GM19193 (cell line): Measurements from ENCODE around the gene TDRD9.

Experiments used
- POLR2A ChIP-seq: IDR thresholded peaks from 4 replicates; pipeline ENCODE4 v1.6.1; 2011; ENCODE audit not compliant: insufficient read depth, insufficient read length; ENCODE audit errors: extremely low read depth

Gene TDRD9, protein sequence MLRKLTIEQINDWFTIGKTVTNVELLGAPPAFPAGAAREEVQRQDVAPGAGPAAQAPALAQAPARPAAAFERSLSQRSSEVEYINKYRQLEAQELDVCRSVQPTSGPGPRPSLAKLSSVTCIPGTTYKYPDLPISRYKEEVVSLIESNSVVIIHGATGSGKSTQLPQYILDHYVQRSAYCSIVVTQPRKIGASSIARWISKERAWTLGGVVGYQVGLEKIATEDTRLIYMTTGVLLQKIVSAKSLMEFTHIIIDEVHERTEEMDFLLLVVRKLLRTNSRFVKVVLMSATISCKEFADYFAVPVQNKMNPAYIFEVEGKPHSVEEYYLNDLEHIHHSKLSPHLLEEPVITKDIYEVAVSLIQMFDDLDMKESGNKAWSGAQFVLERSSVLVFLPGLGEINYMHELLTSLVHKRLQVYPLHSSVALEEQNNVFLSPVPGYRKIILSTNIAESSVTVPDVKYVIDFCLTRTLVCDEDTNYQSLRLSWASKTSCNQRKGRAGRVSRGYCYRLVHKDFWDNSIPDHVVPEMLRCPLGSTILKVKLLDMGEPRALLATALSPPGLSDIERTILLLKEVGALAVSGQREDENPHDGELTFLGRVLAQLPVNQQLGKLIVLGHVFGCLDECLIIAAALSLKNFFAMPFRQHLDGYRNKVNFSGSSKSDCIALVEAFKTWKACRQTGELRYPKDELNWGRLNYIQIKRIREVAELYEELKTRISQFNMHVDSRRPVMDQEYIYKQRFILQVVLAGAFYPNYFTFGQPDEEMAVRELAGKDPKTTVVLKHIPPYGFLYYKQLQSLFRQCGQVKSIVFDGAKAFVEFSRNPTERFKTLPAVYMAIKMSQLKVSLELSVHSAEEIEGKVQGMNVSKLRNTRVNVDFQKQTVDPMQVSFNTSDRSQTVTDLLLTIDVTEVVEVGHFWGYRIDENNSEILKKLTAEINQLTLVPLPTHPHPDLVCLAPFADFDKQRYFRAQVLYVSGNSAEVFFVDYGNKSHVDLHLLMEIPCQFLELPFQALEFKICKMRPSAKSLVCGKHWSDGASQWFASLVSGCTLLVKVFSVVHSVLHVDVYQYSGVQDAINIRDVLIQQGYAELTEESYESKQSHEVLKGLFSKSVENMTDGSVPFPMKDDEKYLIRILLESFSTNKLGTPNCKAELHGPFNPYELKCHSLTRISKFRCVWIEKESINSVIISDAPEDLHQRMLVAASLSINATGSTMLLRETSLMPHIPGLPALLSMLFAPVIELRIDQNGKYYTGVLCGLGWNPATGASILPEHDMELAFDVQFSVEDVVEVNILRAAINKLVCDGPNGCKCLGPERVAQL (N-terminal part only)

GRCh38 chr14:103928011-103928890, at the start of gene TDRD9:
Gene TDRD9 (plus strand): TSS chr14:103928456. CDS start chr14:103928510, 54 bp downstream.
- TF ChIP-seq POLR2A: no peak

DNA sequence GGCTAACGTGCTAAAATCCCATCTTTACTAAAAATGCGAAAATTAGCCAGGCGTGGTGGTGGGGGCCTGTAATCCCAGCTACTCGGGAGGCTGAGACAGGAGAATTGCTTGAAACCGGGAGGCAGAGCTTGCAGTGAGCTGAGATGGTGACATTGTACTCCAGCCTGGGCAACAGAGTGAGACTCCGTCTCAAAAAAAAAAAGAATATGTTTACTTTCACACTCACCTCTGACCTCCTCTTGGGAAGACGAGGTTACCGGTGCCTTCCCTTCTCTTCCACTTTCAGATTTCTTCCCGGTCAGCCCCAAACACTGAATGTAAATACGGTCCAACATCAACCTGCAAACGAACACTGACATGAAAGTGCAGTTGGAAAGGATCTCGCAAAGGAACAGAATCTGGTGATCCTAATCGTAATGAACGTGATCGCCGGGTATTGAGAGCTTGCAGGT, 49.1 kb upstream of the TDRD9 start:
- no peak for TF ChIP-seq POLR2A

GRCh38 chr14:103879570-103880347, 48.5 kb upstream of the TDRD9 start:
- no peak for TF ChIP-seq POLR2A

GRCh38 chr14:103880348-103881267, 47.6 kb upstream of the TDRD9 start:
- TF ChIP-seq POLR2A: no peak

DNA sequence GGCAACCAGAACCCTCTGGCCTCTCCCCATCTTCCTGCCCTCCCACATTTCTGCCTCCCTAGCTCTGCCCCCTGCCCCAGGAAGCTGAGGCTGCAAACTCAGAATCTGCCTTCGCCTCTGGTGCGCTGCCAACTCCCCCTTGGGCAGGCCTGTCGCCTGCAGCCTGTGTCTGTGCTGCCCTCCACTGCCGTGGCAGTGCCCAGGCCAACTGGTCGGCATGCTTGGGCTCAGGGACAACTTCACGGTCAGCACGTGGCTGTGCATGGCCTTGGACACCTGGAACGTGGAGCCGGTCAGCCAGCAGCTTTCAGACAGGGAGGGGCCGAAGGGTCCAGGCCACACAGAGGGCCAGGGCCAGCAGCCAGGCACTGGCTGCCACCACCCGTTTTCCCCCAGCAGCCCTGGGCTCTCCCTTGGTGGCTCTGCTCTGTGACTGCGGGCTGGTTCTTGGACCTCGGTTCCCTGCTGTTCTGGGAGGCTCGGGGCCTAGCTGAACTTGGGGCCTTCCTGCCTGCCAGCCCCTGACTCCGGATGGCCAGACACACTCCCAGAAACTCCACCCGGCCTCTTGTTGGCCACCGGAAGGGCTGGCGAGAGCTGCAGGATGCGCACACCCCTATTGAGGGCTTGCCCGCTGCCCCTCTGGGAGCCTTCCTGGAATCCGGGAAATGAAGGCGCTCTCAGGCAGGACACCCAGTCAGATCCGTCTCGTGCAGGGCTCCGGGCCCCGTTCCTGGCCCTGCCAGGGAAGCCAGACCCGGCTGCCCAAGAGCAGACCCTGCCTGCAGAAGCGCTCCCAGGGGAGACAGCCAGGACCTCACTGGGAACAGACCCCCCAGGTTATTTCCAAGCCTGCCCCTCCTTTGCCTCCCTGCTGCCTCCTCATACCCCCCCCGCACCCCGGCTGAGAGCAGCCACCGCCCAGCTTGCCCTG, 46.7 kb upstream of the TDRD9 start:
- TF ChIP-seq POLR2A: no peak

GRCh38 chr14:103882503-103883262, 45.6 kb upstream of the TDRD9 start:
- TF ChIP-seq POLR2A: no peak

- TF ChIP-seq POLR2A: no peak
These were observed 45.1 kb upstream of the TDRD9 start for GRCh38 chr14:103883263-103883523.

- no peak for TF ChIP-seq POLR2A
These were observed 43.4 kb upstream of the TDRD9 start for GRCh38 chr14:103884854-103885253.

GRCh38 chr14:103885509-103885932, 42.7 kb upstream of the TDRD9 start:
- no peak for TF ChIP-seq POLR2A

DNA sequence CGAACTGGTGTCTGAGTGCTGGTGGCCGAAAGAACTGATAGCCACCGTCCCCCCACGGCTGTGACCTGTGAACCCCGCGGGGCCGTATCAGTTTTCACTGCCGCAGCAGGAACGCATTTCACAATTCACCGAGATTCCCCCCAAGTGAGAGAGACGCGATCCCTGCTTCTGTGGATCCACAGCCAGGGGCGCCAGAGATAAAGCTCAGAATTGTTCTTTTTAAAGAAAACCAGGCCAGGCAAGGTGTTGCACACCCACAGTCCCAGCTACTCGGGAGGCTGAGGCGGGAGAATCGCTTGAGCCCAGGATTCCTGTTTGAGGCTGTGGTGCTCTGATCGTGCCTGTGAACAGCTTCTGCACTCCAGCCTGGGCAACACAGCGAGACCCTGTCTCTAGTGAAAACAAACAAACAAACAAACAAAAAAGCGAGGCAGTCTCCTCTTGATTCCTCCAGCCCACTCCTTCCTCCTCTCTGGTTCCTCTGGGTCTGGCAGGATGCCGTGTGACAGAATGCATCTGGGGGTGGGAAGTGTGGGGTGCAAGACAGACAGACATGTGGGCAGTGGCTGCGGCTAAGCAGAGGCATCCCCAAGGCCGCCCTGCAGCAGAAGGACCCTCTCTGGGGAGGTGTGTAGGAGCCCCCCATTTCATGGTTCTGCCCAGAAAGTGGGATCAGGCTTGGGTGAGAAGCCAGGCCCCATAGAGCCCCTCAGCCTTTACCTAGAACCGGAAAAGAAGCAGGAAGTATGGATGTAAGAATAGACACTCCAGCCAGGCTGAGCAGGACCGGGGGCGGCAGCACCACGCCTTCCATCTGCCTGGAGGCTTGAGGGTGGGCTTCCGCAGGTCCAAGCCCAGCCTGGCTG, 41.7 kb upstream of the TDRD9 start:
- TF ChIP-seq POLR2A: no peak
